GM19025 (cell line): ENCODE results near the gene PEX6.
"Not testable (repeated sequence)": the region's sequence is repeated elsewhere in the genome, so short reads cannot be mapped to it uniquely, and the experiment has no call there.

Experiments used
- ATAC-seq: cut with Tn5 transposase; IDR thresholded peaks from one replicate; pipeline ENCODE4 v1.9.1; 2021; ENCODE audit warnings: mild to moderate bottlenecking, low read depth, moderate library complexity; ENCODE audit not compliant: unreplicated experiment

PEX6 gene

DNA sequence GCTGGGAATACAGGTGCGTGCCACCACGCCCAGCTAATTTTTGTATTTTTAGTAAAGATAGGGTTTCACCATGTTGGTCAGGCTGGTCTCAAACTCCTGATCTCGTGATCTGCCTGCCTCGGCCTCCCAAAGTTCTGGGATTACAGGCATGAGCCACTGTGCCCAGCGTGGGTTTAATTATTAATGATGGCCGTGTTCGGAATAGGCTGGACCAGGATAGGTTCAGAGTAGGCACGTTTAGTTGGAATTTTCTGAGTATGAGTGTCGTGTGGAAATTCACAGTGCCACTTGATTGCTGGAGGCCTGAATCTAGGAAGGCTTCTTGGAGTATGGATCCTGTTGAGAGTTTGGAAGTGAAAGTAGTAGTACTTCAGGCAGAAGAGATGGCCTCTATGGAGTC, 19.2 kb upstream of the PEX6 start:
- ATAC-seq: not testable (repeated sequence)

DNA sequence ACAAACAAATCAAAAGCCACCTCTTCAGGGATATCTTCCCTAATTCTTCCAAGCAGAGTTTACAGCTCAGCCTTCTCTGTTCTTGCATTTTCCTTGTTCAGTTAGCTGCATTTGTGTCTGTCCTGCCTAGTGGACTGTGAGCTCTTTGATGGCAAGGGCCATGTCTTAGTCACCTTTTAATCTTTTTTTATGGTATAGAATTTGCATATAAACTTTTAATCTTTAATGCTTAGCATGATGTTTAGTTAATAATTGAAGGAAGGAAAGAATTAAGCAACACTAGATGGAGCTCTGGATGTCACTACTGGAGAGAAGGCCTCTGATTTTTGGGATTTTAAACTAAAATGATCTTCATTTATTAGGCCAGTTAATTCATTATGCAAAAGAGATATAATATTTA, 17.5 kb upstream of the PEX6 start:
- ATAC-seq: no peak

DNA sequence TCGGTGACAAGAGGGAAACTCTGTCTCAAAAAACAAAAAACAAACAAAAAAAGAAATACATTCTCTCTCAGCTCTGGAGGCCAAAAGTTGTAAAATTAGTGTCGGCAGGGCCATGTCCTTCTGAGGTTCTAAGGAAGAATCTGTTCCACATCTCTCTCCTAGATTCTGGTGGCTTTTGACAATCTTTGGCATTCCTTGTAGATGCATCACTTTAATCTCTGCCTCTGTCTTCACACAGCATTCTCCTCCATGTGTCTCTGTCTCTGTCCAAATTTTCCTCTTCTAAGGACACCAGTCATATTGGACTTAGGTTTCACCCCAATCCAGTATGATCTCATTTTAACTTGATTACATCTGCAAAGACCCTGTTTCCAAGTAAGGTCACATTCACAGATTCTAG, 14.5 kb upstream of the PEX6 start:
- ATAC-seq: no peak

DNA sequence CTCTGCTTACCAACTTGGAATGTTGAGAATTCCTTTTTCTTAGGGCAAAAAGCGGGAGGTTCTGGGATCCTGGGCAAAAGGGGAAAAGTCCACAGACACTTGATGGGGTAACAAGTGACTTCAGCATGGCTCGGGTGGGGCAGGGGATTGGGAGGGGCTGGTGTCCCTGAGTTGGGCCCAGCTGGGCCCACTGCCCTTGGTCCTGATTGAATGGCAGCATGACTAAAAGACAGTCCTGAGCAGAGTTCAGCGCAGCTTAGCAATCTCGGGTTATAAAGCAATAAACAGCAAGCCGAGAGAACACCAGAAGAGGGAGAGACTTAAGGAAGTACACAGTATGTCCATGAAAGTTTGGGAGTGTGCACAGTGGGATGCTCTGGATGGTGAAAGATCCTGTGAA, 10.9 kb upstream of the PEX6 start:
- no peak for ATAC-seq

DNA sequence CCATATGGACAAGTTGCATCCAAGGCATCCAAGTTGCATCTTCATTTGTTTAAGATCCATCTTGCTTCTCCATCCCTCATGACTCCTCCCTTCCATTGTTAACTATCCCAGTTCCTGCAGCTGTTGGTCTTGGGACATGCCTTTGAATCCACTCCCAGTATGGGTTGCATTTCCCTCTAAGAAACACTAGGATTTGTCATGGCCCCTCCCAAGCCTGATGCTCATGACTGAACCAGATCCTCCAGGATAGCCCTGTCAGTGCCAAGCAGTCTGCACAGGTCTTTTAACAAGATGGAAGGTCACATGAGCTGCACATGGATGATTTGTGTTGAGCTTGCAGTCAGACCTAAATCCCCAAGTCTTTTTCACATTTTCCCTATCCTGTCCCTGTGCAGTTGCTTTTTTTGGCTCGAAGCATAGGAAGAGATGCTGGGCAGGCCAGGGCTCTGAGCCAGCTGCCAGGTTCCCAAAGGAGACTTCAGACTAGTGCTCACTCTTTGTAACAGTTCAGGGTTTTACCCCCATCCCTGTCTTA, 9.6 kb upstream of the PEX6 start:
- no peak for ATAC-seq

DNA sequence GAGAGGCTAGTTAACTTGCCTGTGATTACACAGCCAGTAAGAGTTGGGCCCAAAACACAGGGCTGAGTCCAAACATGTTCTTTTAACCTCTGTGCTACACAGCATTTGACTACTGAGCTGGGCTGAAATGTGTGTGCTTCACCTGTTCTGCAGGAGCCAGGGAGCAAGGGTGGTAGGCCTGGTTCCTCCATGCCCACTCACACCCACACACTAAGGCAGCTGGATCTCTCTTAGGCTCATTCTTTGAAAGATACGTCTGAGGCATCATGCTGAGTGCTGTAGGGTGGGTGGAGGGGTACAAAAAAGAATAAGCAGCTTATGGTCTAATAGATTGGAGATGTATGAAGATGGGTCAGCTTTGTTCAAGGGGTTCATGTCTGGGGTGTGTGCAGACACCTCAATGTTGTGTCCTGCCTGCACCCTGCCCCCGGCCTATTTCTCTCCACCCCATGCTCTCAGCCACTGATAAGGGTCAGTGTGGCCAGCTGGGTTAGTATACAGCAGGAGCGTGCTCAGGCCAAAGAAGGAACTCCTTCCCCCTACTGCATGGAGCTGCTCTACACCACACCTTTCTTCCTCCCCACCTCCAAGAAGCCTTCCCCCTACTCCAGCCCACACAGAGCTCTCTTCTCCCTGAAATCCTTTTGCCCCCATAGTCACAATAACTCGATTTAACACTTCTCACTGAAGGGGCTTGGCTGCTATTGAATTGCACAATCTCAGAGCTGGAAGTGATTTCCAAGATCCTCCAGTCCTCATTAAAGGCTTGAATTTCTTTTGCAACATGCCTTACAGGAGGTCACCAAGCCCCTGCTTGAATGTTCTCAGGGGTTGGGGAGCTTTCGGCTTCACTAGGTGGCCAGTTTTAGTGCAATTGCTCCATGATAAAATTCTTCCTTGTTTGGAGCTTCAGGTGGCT, 8.8 kb upstream of the PEX6 start:
- no peak for ATAC-seq

DNA sequence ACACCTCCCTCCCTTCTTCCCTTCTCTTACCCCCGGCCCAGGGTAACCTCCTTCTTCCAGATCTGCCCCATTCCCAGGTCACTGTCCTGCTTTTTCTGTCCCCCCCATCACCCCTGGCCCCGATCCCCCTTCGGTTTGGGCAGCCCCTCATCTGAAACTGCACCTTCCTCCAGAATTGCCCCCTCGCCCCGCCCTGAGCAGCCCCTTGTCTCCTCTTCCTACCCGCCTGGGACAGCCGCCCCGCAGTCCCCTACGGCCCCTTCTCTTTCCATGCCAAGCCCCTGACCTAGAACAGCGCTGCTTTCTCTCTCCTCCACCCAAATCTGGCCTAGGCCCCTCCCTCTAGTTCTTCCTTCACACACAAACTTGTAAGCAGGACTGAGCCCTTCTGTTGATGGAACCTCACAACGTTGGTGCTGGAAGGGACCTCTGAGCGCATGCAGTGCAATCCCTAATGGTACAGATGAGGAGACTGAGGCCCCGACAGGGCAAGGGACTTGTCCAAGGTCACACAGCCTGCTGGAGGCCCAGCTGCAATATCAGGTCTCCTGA, 6.0 kb upstream of the PEX6 start:
- ATAC-seq: no peak

DNA sequence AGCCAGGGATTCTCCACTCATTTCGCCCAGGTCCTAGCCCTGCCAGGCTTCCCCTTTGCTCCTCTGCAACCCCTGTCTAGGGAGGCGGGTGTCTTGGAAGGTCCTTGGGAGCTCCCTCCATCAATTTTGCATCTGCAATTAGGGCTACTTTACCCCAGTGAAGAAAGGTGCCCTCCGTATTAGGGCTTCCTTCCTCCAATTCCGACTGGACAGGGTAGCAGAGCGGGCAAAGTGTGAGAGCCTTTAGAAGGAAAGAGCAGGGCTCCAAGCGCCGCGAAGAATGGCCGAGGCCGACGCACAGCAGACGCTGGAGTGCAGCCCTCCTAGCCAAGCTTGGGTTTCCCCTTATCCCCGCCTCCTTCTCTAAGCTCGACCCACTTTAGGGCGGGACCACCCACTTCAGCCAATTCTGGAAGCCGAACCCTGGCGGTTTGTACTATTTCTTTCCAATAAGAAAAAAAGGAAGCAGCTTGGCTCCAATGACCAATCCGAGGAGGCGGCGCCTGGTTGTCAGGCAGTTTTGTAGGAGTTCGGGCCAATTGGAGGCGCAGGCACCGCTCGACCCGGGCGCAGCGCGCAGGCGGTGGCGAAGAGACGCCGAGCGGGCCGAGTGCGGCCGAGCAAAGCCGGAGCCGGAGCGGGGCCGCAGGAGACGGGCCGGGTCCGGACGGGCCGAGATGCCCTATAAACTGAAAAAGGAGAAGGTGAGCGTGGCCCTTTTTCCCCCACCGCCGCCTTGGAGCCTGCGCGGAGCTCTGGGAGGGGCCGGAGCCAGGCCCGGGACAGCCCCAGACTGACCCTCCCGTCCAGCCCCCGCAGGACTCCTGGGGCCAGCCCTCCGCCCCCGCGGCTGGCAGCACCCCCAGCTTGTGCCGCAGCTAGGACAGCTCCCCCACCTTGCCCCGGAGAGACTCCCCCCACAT, 5.3 kb upstream of the PEX6 start, which contains the start of gene PPP2R5D:
PPP2R5D (plus strand) TSS at position 570 of the 923 bp plus-strand sequence; CDS start at position 678, 108 bp downstream.
- peak; percentile 96 for ATAC-seq

DNA sequence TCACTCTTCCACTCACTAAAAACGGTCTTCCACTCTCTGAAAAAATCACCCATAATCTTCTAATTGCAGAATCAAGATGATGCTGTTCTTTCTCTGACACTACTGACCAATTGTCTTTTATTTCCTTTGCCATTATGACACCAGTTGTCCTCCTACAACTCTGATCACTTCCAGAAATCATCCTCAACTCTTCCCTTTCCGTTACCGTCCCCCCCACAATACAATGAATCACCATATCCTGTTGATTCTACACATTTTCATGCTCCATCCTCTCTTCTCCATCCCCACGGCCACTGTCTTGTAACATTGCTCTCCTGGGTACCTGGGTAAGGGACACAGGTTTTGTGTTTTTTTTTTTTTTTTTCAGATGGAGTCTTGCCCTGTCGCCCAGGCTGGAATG, 2.9 kb upstream of the PEX6 start:
- no peak for ATAC-seq

DNA sequence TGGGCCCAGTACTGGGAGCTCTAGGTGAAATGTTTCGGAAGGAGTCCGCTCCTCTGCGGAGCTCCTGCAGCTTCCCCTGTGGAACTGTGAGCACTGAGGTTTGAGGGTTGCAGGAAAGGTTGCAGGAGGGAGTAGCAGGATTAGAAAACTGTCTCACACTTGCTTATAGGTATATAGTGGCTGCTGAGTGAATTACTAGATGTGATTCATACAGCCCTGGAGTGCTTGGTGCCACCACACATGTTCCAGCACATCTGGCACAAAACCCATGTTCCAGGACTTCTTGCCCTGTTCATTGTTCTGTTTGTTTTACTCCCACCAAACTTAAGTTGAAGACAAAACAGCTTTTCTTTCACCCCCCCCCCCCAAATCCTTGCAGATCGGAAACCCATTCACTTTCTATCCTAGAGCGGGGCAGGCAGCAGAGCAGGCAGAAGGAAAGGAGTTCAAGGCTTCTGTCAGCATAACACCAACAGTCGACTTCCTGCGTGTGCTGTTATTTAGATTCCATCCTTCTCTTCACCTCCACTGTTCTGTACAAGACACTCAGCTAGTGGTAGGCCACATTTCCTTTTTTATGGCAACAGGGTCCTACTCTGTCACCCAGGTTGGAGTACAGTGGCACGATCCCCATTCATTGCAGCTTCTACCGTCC, 669 bp upstream of the PEX6 start:
- ATAC-seq: no peak

DNA sequence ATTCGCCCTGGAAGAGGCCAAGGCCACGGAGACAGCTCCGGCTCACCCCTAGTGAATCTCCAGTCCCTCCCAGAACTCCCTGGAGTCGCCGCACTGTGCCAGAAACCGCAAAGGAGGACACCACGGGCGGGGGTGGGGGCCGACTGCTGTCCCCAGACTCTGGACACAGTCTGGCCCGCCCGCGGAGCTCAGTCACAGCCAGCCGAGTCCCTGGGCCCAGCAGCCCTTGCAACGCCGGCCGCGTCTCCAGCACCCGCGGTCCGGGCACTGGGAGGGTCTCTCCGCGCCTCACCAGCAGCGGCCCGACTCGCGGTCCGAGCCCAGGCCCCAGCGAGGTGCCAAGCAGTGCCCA, 518 bp downstream of the PEX6 start:
- ATAC-seq: peak; percentile 29

DNA sequence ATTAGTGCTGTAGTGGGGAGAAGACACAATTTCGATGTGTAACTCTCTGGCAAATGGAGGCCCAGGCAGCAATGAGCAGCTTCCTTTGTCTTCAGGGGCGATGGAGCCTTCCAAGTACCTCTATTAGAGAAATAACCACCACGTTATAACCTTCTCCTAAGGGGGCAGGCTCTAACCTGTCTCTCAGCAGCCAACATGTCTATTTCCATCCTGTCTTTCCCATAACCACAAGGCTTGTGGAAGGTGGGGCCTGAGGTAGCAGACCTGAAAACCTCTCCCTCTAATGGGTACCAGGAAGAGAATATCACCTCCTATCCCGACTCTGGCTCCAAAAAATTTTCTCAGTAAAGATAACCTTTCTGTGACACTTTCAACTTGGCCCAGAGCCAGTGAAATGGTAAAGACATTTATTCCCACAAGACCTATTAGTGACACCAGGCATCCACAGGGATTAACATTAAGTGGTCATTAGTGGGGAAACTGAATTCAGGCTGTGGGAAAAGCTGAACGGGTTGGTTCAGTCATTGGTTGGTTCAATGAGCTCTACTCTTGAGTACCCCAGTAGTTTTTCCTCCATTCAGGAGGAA, 4.0 kb downstream of the PEX6 start:
- no peak for ATAC-seq

DNA sequence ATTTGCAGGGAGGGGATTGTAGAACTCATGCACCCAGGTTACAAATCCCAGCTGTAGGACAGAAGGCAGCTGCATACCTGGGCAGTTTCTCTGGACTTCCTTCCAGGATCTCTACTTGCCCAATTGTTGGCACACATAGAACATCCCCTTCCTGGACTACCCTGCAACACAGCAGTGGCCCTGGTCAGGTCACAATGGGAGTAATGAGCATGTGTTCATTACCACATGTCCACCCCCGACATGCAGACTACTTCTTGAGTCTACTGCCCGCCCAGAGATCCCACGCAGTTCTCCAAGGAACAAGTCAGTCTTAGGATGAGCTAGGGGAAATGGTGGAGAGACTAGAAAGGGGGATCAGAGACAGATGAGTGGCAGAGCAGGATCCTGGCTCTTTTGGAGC, 5.1 kb downstream of the PEX6 start:
- no peak for ATAC-seq

DNA sequence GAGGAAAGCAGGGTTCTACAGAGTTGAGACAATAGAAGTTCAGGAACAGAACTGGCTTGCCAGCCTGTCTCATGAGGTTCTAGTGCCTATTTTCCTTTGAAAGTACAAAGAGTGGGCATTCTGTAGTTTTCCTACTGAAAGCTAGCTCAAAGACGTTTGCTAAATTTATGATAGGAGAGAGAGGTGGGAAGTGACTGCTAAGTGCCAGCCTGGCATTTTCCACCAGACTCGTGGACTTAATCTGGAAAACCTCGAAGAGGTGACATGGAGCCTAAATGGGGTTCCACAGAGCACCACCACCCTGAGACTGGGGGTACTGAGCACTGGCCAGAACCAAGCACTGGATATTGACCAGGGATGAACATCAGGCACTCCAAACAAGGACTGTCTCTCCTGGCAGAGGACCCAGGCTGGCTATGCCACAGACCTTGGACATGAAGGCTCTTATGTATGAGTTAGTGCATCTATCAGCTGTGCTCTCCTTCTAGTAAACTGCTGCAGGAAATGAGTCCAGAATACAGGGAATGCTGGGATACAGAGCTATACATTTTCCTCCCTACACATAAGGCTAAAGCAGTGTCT, 7.1 kb downstream of the PEX6 start:
- ATAC-seq: no peak

DNA sequence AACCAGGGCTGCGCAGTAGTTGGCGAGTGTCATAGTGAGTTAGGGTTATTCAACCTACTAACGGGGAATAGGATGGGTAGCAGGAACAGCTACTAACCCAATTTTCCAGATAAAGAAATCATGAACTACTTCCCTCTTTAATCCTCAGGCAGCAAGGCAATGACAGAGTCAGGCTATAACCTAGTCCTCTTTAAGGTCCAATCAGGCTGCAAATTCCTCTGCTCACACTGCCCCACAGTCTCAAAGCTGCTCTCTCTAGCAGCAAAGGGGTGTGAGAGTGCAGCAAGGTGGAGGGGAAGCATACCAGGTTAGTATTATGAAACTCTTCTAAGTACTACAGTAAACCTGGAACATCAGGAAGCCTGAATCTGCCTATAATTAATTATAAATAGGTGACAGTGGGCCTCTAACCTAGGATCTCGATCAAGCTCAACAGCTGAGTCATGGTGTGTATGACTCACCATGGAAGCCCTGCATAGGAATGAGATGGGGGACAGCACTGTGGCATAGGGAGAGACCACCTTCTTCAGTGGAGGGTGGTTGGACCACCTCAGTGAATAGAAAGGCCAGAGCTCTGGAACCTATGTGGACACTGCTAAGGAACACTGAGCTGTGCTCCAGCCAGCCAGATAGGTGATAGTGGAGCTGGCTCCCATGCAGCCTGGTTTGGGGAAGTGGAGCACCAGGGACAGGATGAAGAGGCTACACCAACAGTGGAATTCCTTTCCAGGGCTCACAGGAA, 7.9 kb downstream of the PEX6 start:
- no peak for ATAC-seq

DNA sequence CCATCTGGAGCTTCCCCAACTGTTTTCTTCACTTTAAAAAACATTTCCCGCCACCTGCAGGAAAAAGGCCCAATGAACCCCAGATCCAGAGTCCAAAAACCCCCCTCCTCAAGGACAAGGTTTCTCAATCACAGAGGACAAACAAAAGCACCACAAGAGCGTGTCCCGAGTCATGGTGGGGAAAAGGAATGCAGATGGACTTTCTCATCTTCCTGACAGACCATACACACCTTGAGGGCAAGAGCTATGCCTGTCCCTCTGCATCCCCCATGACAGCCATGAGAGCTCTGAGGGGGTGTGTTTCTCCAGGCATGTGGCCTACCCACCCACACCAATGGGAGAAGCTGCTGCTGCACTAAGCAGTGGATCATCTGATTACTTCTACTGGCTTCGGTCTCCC, 9.0 kb downstream of the PEX6 start:
- ATAC-seq: no peak

DNA sequence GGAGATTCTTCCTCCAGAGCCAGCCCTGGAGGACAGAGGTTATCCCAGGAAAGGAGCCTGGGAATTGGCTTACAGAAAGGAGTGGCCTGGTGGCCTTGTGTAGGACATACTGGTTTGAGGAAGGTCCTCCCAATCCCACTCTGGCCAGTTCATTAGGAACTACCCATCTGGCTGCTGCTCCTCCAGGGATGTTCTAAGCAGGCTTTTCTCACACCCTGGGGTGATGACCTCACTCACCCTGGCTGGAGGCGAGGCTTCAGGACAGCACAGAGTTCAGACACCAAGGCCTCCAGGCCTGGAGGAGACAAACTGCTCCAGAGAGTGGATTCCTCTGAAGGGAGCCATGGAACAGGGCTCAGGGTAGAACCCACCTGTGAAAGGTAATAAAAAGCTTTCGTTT, 9.6 kb downstream of the PEX6 start:
- ATAC-seq: no peak

DNA sequence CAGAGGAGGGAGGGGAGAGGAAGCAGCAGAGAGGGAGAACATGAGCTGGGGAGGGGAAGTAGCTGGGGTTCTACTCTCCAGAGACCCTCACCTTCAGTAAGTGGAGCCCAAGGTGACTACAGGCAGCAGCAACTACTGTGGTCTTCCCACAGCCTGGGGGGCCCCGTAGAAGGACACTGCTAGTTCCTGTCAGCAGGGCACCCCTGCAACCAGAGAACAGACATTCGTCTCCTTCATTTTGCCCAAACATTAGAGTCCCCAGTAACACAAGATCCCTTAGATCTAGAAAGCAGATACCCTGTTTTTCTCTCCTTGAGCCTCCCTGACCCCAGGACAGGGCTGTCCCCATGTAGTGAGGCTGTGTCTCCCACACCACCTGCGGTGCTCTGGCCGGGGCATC, 10.2 kb downstream of the PEX6 start:
- no peak for ATAC-seq

DNA sequence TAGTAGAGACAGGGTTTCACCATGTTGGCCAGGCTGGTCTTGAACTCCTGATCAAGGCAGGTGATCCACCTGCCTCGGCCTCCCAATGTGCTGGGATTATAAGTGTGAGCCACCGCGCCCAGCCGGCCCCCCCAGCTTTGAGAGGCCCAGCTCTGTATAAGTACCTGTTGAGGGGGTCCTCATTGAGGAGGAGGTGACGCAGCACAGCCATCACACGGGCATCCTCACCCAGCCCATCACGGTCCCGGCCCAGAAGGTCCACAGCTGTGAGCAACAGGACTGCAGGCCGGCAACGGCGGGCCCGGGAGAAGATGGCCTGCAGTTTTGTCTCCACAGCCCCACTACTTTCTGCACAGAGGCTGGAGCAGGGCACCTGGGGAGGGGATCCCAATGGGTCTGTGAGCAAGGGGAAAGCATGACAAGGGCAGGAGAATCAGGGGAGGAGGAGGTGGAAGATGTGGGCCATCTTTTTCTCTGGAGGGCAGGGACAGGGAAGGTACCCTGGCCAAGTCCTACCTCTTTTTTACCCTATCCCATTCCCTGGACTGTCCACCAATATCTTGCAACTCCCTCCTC, 10.8 kb downstream of the PEX6 start:
- ATAC-seq: no peak
